Mesenchymal stem cell (in vitro differentiated cells and primary cell): ENCODE data around the gene CWF19L2.

Experiments
- DNase-seq: peaks from one replicate; pipeline ENCODE4 v3.0.0-alpha.2; 2013
- H2AFZ ChIP-seq: one replicate; pipeline ENCODE4 v1.6.1; 2013; ENCODE audit warnings: low read depth, mild to moderate bottlenecking, control low read depth, inconsistent platforms, low read length, moderate library complexity
- H2AK5ac ChIP-seq: 2 replicates; pipeline ENCODE4 v1.6.1; 2013; ENCODE audit warnings: low read length, moderate library complexity, mild to moderate bottlenecking, inconsistent platforms; ENCODE audit not compliant: severe bottlenecking
- H2BK120ac ChIP-seq: one replicate; pipeline ENCODE4 v1.6.1; 2013; ENCODE audit warnings: low read depth, mild to moderate bottlenecking, inconsistent platforms, low read length, moderate library complexity
- H2BK12ac ChIP-seq, 2 experiments: one replicate each; pipeline ENCODE4 v1.6.1; 2013; ENCODE audit warnings: inconsistent platforms in 2 of 2, low read length in 2 of 2, mild to moderate bottlenecking in 2 of 2, moderate library complexity in 2 of 2, control low read depth in 1 of 2
- H2BK15ac ChIP-seq: one replicate; pipeline ENCODE4 v1.6.1; 2013; ENCODE audit warnings: mild to moderate bottlenecking, low read depth, inconsistent platforms; ENCODE audit not compliant: poor library complexity, severe bottlenecking
- H2BK5ac ChIP-seq: 2 replicates; pipeline ENCODE4 v1.6.1; 2013; ENCODE audit warnings: low read depth, mild to moderate bottlenecking, low read length, control low read depth, inconsistent platforms; ENCODE audit not compliant: poor library complexity, severe bottlenecking
- H3K14ac ChIP-seq, 2 experiments: one replicate each; pipeline ENCODE4 v1.6.1; 2013; ENCODE audit warnings: inconsistent platforms in 2 of 2, low read length in 2 of 2, control low read depth in 1 of 2, mild to moderate bottlenecking in 1 of 2, moderate library complexity in 1 of 2
- H3K18ac ChIP-seq, 2 experiments: one replicate each; pipeline ENCODE4 v1.6.1; 2013; ENCODE audit warnings: inconsistent platforms in 2 of 2, low read length in 2 of 2, control low read depth in 1 of 2, low read depth in 1 of 2, mild to moderate bottlenecking in 1 of 2
- H3K23ac ChIP-seq, 2 experiments: one replicate each; pipeline ENCODE4 v1.6.1; 2013; ENCODE audit warnings: inconsistent platforms in 2 of 2, low read length in 2 of 2, mild to moderate bottlenecking in 2 of 2, moderate library complexity in 2 of 2, control low read depth in 1 of 2
- H3K27ac ChIP-seq: 2 replicates; pipeline ENCODE4 v1.5.1; 2013; ENCODE audit warnings: mild to moderate bottlenecking, moderate library complexity, low read length, control low read depth, inconsistent platforms; ENCODE audit not compliant: poor library complexity, severe bottlenecking
- H3K27me3 ChIP-seq, 2 experiments: 2 replicates each; pipeline versions ENCODE4 v1.6.1 to v1.7.0; 2013; ENCODE audit warnings: low read length in 2 of 2, mild to moderate bottlenecking in 2 of 2, moderate library complexity in 2 of 2, control low read depth in 1 of 2, inconsistent platforms in 1 of 2; ENCODE audit not compliant: control insufficient read depth in 1 of 2, insufficient read depth in 1 of 2
- H3K36me3 ChIP-seq, 2 experiments: 2 replicates each; pipeline versions ENCODE4 v1.6.1 to v1.7.0; 2013; ENCODE audit warnings: low read length in 2 of 2, control low read depth in 1 of 2, inconsistent platforms in 1 of 2, low read depth in 1 of 2, mild to moderate bottlenecking in 1 of 2; ENCODE audit not compliant: insufficient read depth in 2 of 2, control insufficient read depth in 1 of 2
- H3K4ac ChIP-seq, 2 experiments: one replicate each; pipeline ENCODE4 v1.6.1; 2013; ENCODE audit warnings: inconsistent platforms in 2 of 2, low read length in 2 of 2, mild to moderate bottlenecking in 2 of 2, moderate library complexity in 2 of 2, control low read depth in 1 of 2, low read depth in 1 of 2
- H3K4me1 ChIP-seq: 2 replicates; pipeline ENCODE4 v1.6.1; 2013; ENCODE audit warnings: low read depth, low read length, control low read depth; ENCODE audit not compliant: control insufficient read depth, insufficient read depth
- H3K4me2 ChIP-seq: 2 replicates; pipeline ENCODE4 v1.6.1; 2013; ENCODE audit warnings: low read length, mild to moderate bottlenecking, inconsistent platforms; ENCODE audit not compliant: poor library complexity, severe bottlenecking
- H3K4me3 ChIP-seq, 2 experiments: 2 replicates each; pipeline versions ENCODE4 v1.5.1 to v1.7.0; 2013; ENCODE audit warnings: low read length in 2 of 2, mild to moderate bottlenecking in 2 of 2, control low read depth in 1 of 2, low read depth in 1 of 2; ENCODE audit not compliant: insufficient read depth in 1 of 2
- H3K79me1 ChIP-seq: replicated peaks from 2 replicates; pipeline ENCODE4 v1.6.1; 2013; ENCODE audit warnings: mild to moderate bottlenecking, control low read depth, low read length, inconsistent platforms; ENCODE audit not compliant: poor library complexity, severe bottlenecking
- H3K9ac ChIP-seq: 2 replicates; pipeline ENCODE4 v1.7.0; 2013; ENCODE audit warnings: mild to moderate bottlenecking, low read length, moderate library complexity
- H3K9me3 ChIP-seq: 2 replicates; pipeline ENCODE4 v1.7.0; 2013; ENCODE audit warnings: mild to moderate bottlenecking, low read length; ENCODE audit not compliant: control insufficient read depth
- H4K8ac ChIP-seq: one replicate; pipeline ENCODE4 v1.6.1; 2013; ENCODE audit warnings: inconsistent platforms, mild to moderate bottlenecking, low read length, moderate library complexity
- H4K91ac ChIP-seq: one replicate; pipeline ENCODE4 v1.6.1; 2013; ENCODE audit warnings: mild to moderate bottlenecking, low read length, inconsistent platforms
- WGBS: methylation state at CpG from one replicate; pipeline ENCODE4 v1.1.7; 2013; ENCODE audit warnings: mixed read lengths; 5-methylcytosine and 5-hydroxymethylcytosine counted together

Gene CWF19L2

DNA sequence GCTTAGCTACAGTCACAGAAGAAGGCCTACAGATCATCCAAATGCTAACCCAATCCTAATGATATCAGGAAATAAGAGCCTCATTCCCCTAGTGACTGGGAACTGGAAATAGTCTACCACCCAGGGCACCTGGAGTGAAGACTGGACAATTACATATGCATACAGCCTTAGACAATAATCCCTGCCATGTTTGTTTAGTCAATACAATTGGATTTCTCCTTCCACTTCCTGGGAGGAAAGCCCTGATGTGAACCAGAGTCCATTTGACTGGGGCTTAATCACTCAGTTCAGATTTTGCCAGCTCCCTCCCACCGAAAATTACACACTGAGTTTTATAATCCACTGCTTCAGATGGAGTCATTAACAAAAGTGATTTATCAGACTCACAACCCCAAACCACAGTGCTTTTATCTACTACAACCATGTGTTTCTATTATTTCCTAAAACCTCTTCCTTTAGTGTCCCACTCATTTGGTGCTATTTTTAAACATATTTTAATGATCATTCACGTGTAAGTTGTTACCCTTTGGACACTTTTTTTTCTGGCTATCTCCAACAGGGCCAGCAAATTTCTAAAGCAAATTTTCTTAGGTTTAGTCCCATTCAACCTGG is 29.9 kb downstream of the CWF19L2 start:
- Histone ChIP-seq H3K27me3 (no peaks in the 10 kb centered on the region), H3K9ac (no peak overlapping the region), H3K14ac (no peak overlapping the region), H2BK120ac (no peak overlapping the region), H4K8ac (no peak overlapping the region), H3K23ac (no peak overlapping the region), H3K4me3 (no peak overlapping the region), H3K9me3 (no peaks in the 10 kb centered on the region), H2BK15ac (no peak overlapping the region), H3K36me3 (peaks cover 0 to 20% of the 10 kb centered on the region in 2 experiments), H3K79me1 (no peaks in the 10 kb centered on the region), H4K91ac (no peak overlapping the region), H2BK5ac (no peak overlapping the region), H3K4ac (no peak overlapping the region), H3K18ac (no peak overlapping the region), H2AK5ac (no peak overlapping the region), H2BK12ac (no peak overlapping the region), H2AFZ (no peak overlapping the region), H3K4me1 (no peaks in the 10 kb centered on the region), H3K27ac (no peak overlapping the region), H3K4me2 (no peak overlapping the region)
- 92% methylated on average over 2 of the region's 2 CpGs for WGBS
- DNase-seq, result no peak

DNA sequence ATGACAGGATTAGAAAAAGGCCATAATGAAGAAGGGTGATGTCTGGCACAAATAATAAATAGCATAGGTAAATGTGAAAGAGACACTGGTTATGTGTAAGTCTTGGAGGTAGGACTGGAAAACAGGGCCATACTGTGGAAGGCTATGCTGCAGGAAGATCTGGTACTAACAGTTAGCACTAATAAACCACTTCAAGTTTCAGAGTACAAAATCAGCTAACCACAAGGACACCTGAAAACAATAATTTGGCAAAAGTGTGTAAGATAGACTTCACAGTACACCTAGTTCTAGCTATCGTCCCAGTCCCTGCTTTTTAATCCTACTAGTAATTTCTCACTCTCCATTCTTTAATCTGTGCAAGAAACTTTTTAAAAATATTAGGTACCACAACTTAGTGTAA is 44.3 kb downstream of the CWF19L2 start:
- H3K27me3 ChIP-seq, result no peaks in the 10 kb centered on the region
- peaks cover 0 to 33% of the 10 kb centered on the region in 2 experiments for H3K36me3 ChIP-seq
- no peak for DNase-seq
- H3K18ac ChIP-seq, result no peak overlapping the region
- H2AFZ ChIP-seq, result no peak overlapping the region
- H3K9ac ChIP-seq, result no peak overlapping the region
- no peak overlapping the region for H2AK5ac ChIP-seq
- H3K4me1 ChIP-seq, result no peaks in the 10 kb centered on the region
- 75% methylated on average over 1 of the region's 1 CpG for WGBS
- no peak overlapping the region for H3K4ac ChIP-seq
- H3K4me2 ChIP-seq, result no peak overlapping the region
- no peak overlapping the region for H3K23ac ChIP-seq
- H4K91ac ChIP-seq, result no peak overlapping the region
- H4K8ac ChIP-seq, result no peak overlapping the region
- H2BK15ac ChIP-seq, result no peak overlapping the region
- H3K14ac ChIP-seq, result no peak overlapping the region
- H3K27ac ChIP-seq, result no peak overlapping the region
- H2BK12ac ChIP-seq, result no peak overlapping the region
- H3K79me1 ChIP-seq, result no peaks in the 10 kb centered on the region
- H3K9me3 ChIP-seq, result no peaks in the 10 kb centered on the region
- H2BK120ac ChIP-seq, result no peak overlapping the region
- no peak overlapping the region for H3K4me3 ChIP-seq
- H2BK5ac ChIP-seq, result no peak overlapping the region

- no CpG with 5 or more reads among the region's 1 CpG for WGBS
- no peak for DNase-seq
Measured at GRCh38 chr11:107408762-107409211, 48.8 kb downstream of the CWF19L2 start.

DNA sequence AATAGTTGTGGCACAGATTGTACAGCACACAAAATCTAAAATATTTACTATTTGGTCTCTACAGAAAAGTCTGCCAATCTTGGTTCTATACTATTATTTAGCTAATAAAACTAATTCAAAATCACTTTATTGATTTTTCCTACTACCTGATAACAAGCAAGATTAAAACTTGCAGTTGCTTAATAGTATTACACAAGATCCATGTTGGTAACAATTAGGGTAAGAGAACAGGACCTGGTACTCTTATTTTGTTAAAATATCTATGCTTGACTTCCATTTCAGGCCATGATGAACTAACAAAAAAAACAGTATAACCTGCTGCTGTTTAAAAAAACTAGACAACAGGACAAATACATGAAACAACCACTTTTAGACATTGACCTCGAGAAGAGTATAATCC is 52.4 kb downstream of the CWF19L2 start:
- no peak overlapping the region for H3K4me3 ChIP-seq
- H3K27me3 ChIP-seq, result no peaks in the 10 kb centered on the region
- H3K4me2 ChIP-seq, result no peak overlapping the region
- no peak overlapping the region for H4K91ac ChIP-seq
- H3K4ac ChIP-seq, result no peak overlapping the region
- no peak overlapping the region for H2BK15ac ChIP-seq
- H3K9me3 ChIP-seq, result no peaks in the 10 kb centered on the region
- H3K23ac ChIP-seq, result no peak overlapping the region
- no peak overlapping the region for H3K14ac ChIP-seq
- H2BK12ac ChIP-seq, result no peak overlapping the region
- no CpG with 5 or more reads among the region's 1 CpG for WGBS
- peaks cover 2% of the 10 kb centered on the region for H3K79me1 ChIP-seq
- no peak overlapping the region for H2BK120ac ChIP-seq
- H3K36me3 ChIP-seq, result peaks cover 4 to 13% of the 10 kb centered on the region in 2 experiments
- H3K4me1 ChIP-seq, result no peaks in the 10 kb centered on the region
- H3K18ac ChIP-seq, result no peak overlapping the region
- H2AK5ac ChIP-seq, result no peak overlapping the region
- no peak overlapping the region for H3K27ac ChIP-seq
- H2AFZ ChIP-seq, result no peak overlapping the region
- no peak overlapping the region for H2BK5ac ChIP-seq
- DNase-seq, result no peak
- H4K8ac ChIP-seq, result no peak overlapping the region
- H3K9ac ChIP-seq, result no peak overlapping the region

More at GRCh38 chr11:107408762-107409211, 48.8 kb downstream of the CWF19L2 start:
- Histone ChIP-seq H2AK5ac (no peak overlapping the region), H3K27ac (no peak overlapping the region), H2BK15ac (no peak overlapping the region), H3K4me3 (no peak overlapping the region), H3K4ac (no peak overlapping the region), H3K36me3 (peaks cover 0 to 24% of the 10 kb centered on the region in 2 experiments), H3K9ac (no peak overlapping the region), H3K18ac (no peak overlapping the region), H3K14ac (no peak overlapping the region), H2BK5ac (no peak overlapping the region), H2AFZ (no peak overlapping the region), H3K27me3 (no peaks in the 10 kb centered on the region), H2BK120ac (no peak overlapping the region), H3K4me2 (no peak overlapping the region), H3K4me1 (no peaks in the 10 kb centered on the region), H4K8ac (no peak overlapping the region), H3K23ac (no peak overlapping the region), H3K79me1 (no peaks in the 10 kb centered on the region), H2BK12ac (no peak overlapping the region), H4K91ac (no peak overlapping the region), H3K9me3 (no peaks in the 10 kb centered on the region)
